Sigmoid colon (tissue), 4 donors: ENCODE measurements around the gene MAGT1.

ENCODE experiments used
- CTCF ChIP-seq, 4 experiments: fragments of 450-650 bp in 3 of 4; fragments of 200-600 bp in 1 of 4; IDR thresholded peaks; one replicate each; pipeline ENCODE4 v1.5.1; 2016 to 2019; ENCODE audit warnings: antibody characterized with exemption in 4 of 4, mild to moderate bottlenecking in 3 of 4, moderate library complexity in 2 of 4
- EP300 ChIP-seq, 4 donors: sonication (generic); formaldehyde crosslinking; IDR thresholded peaks; one replicate each; pipeline ENCODE4 v1.6.1; 2017; ENCODE audit warnings: antibody characterized with exemption in 4 of 4
- POLR2AphosphoS5 ChIP-seq, 4 donors: sonication (generic); formaldehyde crosslinking; IDR thresholded peaks; one replicate each; pipeline ENCODE4 v1.6.1; 2017; ENCODE audit warnings: antibody characterized with exemption in 4 of 4

GRCh38 chrX:77930581-77930980, 35.3 kb upstream of the MAGT1 start:
- TF ChIP-seq CTCF (IDR thresholded peaks at IDR 0.05) (no peak), EP300 (IDR thresholded peaks at IDR 0.05) (no peak), POLR2AphosphoS5 (IDR thresholded peaks at IDR 0.05) (no peak)
